AG10803 (cell line): Measurements from ENCODE around the gene ZNF346.

Experiments
- DNase-seq: peaks from one replicate; pipeline ENCODE4 v3.0.0; 2010; ENCODE audit warnings: low read depth
- H3K4me3 ChIP-seq: 2 replicates; pipeline ENCODE4 v1.5.1; 2011; ENCODE audit warnings: mild to moderate bottlenecking, low read length, control low read depth
- CTCF ChIP-seq: conservative IDR thresholded peaks from 2 replicates; pipeline ENCODE4 v1.5.1; 2011; ENCODE audit warnings: mild to moderate bottlenecking, low read length, control low read depth, inconsistent platforms

Gene ZNF346

GRCh38 chr5:177095088-177095669 is 72.7 kb downstream of the ZNF346 start:
- TF ChIP-seq CTCF: no peak
- H3K4me3 ChIP-seq: no peak overlapping the region
- no peak for DNase-seq

- no peak for TF ChIP-seq CTCF
- no peak for DNase-seq
- H3K4me3 ChIP-seq: no peak overlapping the region
These were observed 73.9 kb downstream of the ZNF346 start for GRCh38 chr5:177096162-177097015.

GRCh38 chr5:177097016-177097985 is 74.8 kb downstream of the ZNF346 start:
- TF ChIP-seq CTCF: no peak
- DNase-seq: no peak
- H3K4me3 ChIP-seq: no peak overlapping the region

GRCh38 chr5:177098120-177098469 is 75.6 kb downstream of the ZNF346 start:
- no peak for DNase-seq
- TF ChIP-seq CTCF: no peak
- H3K4me3 ChIP-seq: no peak overlapping the region

GRCh38 chr5:177098470-177099141 is 76.1 kb downstream of the ZNF346 start:
- peak; percentile 50 for DNase-seq
- TF ChIP-seq CTCF: no peak

GRCh38 chr5:177099422-177100093 is 77.1 kb downstream of the ZNF346 start:
- no peak for DNase-seq
- no peak for TF ChIP-seq CTCF
- no peak overlapping the region for H3K4me3 ChIP-seq

More at GRCh38 chr5:177098470-177099141, 76.1 kb downstream of the ZNF346 start:
- H3K4me3 ChIP-seq: no peak overlapping the region
